ENCODE results near the gene MARCHF10. TPM values are rescaled to one million over a fixed set of nuclear protein-coding genes. Genes with fewer than 3 reads are reported as not detected.

The MARCHF10 gene
- total RNA-seq, 1 experiment from 2014 or later = not detected

GRCh38 chr17:62704381-62704971 is 103.6 kb downstream of the MARCHF10 start:
- peak; percentile 86 for DNase-seq (ENCODE audit: unreplicated experiment)
- Mint-ChIP-seq H3K27me3 (ENCODE audit: insufficient read depth, unreplicated experiment) (no peaks in the 10 kb centered on the region), H3K4me1 (ENCODE audit: insufficient read depth, unreplicated experiment) (peaks cover 7% of the 10 kb centered on the region), H3K9me3 (ENCODE audit: unreplicated experiment) (peaks cover 7% of the 10 kb centered on the region), H3K27ac (ENCODE audit: low read depth, unreplicated experiment) (no peak overlapping the region), H3K36me3 (ENCODE audit: insufficient read depth, unreplicated experiment) (no peaks in the 10 kb centered on the region), H3K4me3 (ENCODE audit: unreplicated experiment) (peak overlapping the region; percentile 74)
- no peak for TF ChIP-seq CTCF (IDR thresholded peaks at IDR 0.05; ENCODE audit: unreplicated experiment)
- POLR2A ChIA-PET = interaction anchor here (0.9 to 3.4 kb wide), 3 partner anchors 75 to 264 kb away, joined by 3 to 30 read pairs (median 9); no protein-coding TSS in a partner anchor
- intact Hi-C loops (cut with micrococcal nuclease) = loop anchor here (1.0 to 5.0 kb wide), 4 partner anchors 75 to 264 kb away; no protein-coding TSS in a partner anchor
- CTCF ChIA-PET = interaction anchor here (0.5 to 1.0 kb wide), 6 partner anchors 58 to 1404 kb away, joined by 3 to 4 read pairs (median 3); no protein-coding TSS in a partner anchor
- BruUV-seq (replicated peaks) = TSS peak; percentile 77

- TF ChIP-seq CTCF (IDR thresholded peaks at IDR 0.05; ENCODE audit: unreplicated experiment) = peak; percentile 88
- Mint-ChIP-seq H3K27me3 (ENCODE audit: insufficient read depth, unreplicated experiment) (no peaks in the 10 kb centered on the region), H3K4me1 (ENCODE audit: insufficient read depth, unreplicated experiment) (peaks cover 7% of the 10 kb centered on the region), H3K36me3 (ENCODE audit: insufficient read depth, unreplicated experiment) (no peaks in the 10 kb centered on the region), H3K9me3 (ENCODE audit: unreplicated experiment) (peaks cover 7% of the 10 kb centered on the region), H3K4me3 (ENCODE audit: unreplicated experiment) (peak overlapping the region; percentile 74), H3K27ac (ENCODE audit: low read depth, unreplicated experiment) (peak overlapping the region; percentile 15)
- DNase-seq (ENCODE audit: unreplicated experiment) = peak; percentile 75
- POLR2A ChIA-PET = interaction anchor here (0.9 to 3.4 kb wide), 5 partner anchors 21 to 703 kb away, joined by 3 to 30 read pairs (median 4); no protein-coding TSS in a partner anchor
- no TSS peak for BruUV-seq (replicated peaks)
- CTCF ChIA-PET = interaction anchor here (1.0 to 1.7 kb wide), 7 partner anchors 9 to 703 kb away, joined by 3 to 10 read pairs (median 5); no protein-coding TSS in a partner anchor
- intact Hi-C loops (cut with micrococcal nuclease) = loop anchor here (1.0 to 5.0 kb wide), 6 partner anchors 75 to 702 kb away; no protein-coding TSS in a partner anchor
Measured at GRCh38 chr17:62703776-62704380, 104.2 kb downstream of the MARCHF10 start.

- H3K36me3 Mint-ChIP-seq (ENCODE audit: insufficient read depth, unreplicated experiment) = no peaks in the 10 kb centered on the region
- peak overlapping the region; percentile 74 for H3K4me3 Mint-ChIP-seq (ENCODE audit: unreplicated experiment)
- no TSS peak for BruUV-seq (replicated peaks)
- TF ChIP-seq CTCF (IDR thresholded peaks at IDR 0.05; ENCODE audit: unreplicated experiment) = no peak
- H3K27me3 Mint-ChIP-seq (ENCODE audit: insufficient read depth, unreplicated experiment) = no peaks in the 10 kb centered on the region
- peaks cover 7% of the 10 kb centered on the region for H3K4me1 Mint-ChIP-seq (ENCODE audit: insufficient read depth, unreplicated experiment)
- DNase-seq (ENCODE audit: unreplicated experiment) = peak; percentile 87
- intact Hi-C loops (cut with micrococcal nuclease) = loop anchor here (1.0 to 5.0 kb wide), 3 partner anchors 189 to 703 kb away; no protein-coding TSS in a partner anchor
- ChIA-PET CTCF (interaction anchor here (0.7 to 1.7 kb wide), 12 partner anchors 8 to 704 kb away, joined by 3 to 10 read pairs (median 4); no protein-coding TSS in a partner anchor), POLR2A (interaction anchor here (0.5 to 3.4 kb wide), 12 partner anchors 20 to 703 kb away, joined by 3 to 30 read pairs (median 3); no protein-coding TSS in a partner anchor)
- peaks cover 7% of the 10 kb centered on the region for H3K9me3 Mint-ChIP-seq (ENCODE audit: unreplicated experiment)
- H3K27ac Mint-ChIP-seq (ENCODE audit: low read depth, unreplicated experiment) = peak overlapping the region; percentile 15
Measured at GRCh38 chr17:62703261-62703775, 104.8 kb downstream of the MARCHF10 start.
